ENCODE results near the gene PCTP.

The PCTP gene

GRCh38 chr17:55758171-55758570 lies 7.3 kb downstream of the PCTP start:
- DNase-seq = no peak

- no peak for DNase-seq
Observed at GRCh38 chr17:55760643-55761355, 9.9 kb downstream of the PCTP start.

- DNase-seq = no peak
Observed at GRCh38 chr17:55762086-55762858, 11.4 kb downstream of the PCTP start.

- DNase-seq = peak; percentile 40 to 78 (median 66)
Observed at GRCh38 chr17:55763856-55764255, 13.0 kb downstream of the PCTP start.

- no peak for DNase-seq
Observed at GRCh38 chr17:55764610-55765009, 13.8 kb downstream of the PCTP start.

DNA sequence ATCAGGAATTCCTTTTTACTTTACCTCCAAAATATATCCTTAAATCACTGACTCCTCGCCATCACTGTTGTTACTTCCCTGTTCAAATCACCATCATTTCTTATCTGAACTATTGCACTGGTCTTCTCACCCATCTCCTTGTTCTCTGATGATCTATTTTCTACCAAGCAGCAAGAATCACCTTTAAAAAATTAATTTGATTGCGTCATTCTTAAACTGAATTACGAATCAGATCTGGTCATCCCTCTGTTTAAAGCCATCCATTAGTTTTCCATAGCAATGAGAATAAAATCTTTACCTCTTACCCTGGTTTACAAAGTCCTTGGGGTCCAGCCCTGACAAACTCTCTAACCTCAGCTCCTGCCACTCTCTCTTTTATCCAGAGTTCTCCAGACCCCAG lies 14.6 kb downstream of the PCTP start:
- DNase-seq = no peak

GRCh38 chr17:55768936-55769624 lies 18.2 kb downstream of the PCTP start:
- DNase-seq = no peak

DNA sequence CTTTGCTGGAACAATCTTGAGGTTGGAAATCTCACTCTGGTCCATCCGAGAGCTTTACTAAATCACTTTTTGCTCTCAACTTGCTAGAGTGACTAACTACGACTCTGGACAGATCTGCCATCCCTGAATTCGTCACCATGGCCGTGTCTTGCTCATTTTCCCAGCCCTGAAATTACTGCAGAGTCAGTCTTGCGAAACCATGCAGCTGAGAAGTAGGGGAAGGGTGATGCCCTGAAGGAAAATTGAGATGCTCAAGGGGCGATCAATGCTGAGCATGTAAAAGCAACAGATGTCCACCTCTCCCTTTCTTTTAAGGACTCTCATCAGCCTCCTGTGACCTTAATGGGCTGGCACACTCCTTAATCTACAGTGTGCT lies 18.8 kb downstream of the PCTP start:
- peak; percentile 42 to 72 (median 66) for DNase-seq

GRCh38 chr17:55770196-55770870 lies 19.5 kb downstream of the PCTP start:
- DNase-seq = peak; percentile 16 to 62 (median 34)

DNA sequence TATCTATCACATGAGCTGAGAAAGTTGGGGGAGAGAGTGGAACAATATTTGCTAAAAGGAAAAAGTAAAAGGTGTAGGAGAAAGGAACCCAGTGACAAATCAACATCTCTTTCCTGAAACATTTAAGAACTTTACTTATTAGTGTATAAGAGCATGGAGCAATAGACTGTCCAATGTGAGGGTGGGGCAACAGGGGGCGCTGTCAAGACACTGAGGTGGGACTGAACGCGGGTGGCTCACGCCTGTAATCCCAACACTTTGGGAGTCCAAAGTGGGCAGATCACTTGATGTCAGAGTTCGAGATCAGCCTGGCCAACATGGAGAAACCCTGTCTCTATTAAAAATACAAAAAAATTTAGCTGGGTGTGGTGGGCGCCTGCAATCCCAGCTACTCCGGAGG lies 21.2 kb downstream of the PCTP start:
- no peak for DNase-seq

DNA sequence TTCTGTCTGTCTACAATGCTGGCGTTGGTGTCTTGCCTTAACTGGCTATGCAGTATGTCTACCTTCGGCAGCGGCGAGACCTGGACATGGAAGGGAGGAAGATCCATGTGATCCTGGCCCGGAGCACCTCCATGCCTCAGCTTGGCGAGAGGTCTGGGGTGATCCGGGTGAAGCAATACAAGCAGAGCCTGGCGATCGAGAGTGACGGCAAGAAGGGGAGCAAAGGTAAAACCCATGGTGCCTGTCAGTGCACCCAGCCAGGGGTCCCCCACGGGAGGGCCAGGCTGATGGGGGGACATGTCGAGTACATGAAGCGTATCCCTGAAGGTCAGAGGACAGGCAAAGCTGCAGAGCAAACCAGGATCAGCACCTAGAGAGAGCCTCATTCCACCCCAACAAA lies 22.8 kb downstream of the PCTP start:
- DNase-seq = no peak

- DNase-seq = no peak
Observed at GRCh38 chr17:55774846-55775271, 24.0 kb downstream of the PCTP start.

GRCh38 chr17:55776271-55776670 lies 25.4 kb downstream of the PCTP start:
- DNase-seq = peak; percentile 18 to 42 (median 29)

GRCh38 chr17:55777471-55777971 lies 26.7 kb downstream of the PCTP start:
- no peak for DNase-seq

GRCh38 chr17:55778389-55779118 lies 27.7 kb downstream of the PCTP start:
- no peak for DNase-seq

DNA sequence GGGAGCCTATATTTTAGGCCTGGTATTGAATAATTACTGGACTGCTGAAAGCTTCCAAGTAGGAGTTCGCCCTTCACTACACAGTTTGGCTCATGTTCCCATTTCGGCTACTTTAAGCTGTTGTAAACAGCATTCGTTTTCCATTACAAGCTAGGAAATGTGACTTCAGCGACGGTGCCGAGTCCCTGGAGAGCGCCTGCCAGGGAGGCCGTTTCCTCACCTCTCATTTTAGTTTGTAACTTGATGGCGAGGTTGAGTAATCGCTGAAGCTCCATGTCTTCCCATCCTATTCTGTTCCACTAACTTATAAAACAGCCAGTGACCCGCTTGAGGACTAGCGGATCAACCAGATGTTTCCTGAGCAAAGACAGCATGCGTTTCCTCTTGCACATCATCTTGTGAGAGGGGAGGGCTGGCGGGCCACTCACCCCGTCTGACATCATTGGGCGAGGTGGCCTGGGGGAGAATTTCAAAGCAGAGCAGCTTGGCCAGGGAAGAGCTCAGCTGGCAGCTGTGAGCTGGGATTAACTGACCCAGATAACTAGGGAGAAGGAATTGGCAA lies 32.9 kb downstream of the PCTP start:
- DNase-seq = peak; percentile 34 to 65 (median 49)

DNA sequence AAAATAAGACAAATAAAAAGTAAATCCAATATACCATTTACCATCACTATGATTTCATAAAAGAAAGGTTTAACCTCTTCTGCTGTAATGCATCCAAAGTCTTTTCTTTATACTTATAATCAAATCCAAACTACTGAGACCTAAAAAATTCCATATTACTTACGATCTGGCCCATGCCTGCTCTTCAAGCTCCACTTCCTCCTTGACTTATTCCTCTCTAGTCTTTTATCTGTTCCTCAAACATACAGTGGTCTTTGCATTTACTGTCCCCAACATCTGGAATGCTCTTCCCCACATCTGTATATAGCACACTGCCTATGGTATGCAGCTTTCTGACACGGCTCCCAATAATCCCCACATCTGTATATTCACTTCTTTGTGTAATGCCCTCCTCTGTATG lies 33.8 kb downstream of the PCTP start:
- DNase-seq = no peak

DNA sequence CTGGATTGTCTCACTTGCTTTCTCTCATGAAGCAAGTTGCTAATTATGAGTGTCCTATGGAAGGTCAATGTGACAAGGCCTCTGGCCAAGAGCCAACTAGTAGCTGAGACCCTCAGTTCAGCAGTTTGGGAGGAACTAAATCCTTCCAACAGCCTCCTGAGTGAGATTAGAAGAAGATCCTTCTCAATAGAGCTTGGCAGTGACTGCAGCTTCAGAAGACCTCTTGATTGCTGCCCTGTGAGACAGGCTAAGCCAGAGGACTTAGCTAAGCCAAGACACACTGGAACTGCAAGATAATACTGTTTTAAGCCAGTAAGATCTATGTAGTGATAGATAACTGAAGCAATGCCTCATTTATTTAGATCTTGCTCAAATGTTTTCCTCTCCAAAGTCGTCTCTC lies 34.3 kb downstream of the PCTP start:
- DNase-seq = no peak

- no peak for DNase-seq
Observed at GRCh38 chr17:55793272-55793671, 42.4 kb downstream of the PCTP start.

DNA sequence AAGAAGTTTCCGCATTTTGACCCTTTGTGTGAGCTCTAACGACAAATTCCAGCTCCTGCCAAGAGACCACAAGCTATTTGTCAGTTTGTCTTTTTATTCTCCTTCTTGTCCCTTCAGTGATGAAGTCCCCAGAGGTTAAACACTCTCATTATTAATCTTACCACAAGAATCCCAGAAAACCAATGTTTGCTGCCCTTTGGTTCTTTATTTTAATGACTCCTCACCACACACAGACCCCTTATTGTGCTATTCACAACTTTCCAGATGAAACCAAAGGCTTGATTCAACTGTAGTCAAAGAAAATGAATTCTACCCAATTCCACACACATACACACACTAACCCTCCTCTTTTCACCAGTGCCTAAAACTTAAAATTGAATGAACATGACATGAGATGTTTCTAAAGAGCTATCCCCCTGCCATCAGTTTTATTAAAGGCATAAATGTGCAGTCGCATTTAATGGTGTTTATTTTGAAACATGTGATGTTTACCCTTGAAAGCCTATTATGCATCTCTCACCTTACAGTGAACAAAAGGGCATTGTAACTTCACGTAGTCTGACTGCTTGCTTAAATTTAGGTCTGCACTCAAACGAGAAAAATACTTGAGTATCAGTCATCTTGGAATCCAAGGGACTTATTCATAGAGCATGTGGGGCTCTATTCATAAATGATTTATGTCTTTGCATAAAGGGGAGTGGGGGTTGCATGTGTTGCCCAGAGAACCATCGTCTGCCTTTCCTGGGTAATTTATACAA lies 44.1 kb downstream of the PCTP start:
- no peak for DNase-seq

All from suppressor macrophage (primary cell).